ENCODE results near the gene SMTN. TPM values are rescaled to one million over a fixed set of nuclear protein-coding genes. Genes with fewer than 3 reads are reported as not detected.
A peak's percentile ranks its signal among the peaks of the same experiment; 100 is the strongest.

The SMTN gene
- total and polyA plus RNA-seq, 3 donors from 2014 or later = 31.6 to 52.5 (median 50.1) TPM

- Histone ChIP-seq H3K36me3 (ENCODE audit: low read depth, missing control alignments) (no peaks in the 10 kb centered on the region), H3K4me1 (peaks cover 31% of the 10 kb centered on the region), H3K4me3 (no peak overlapping the region), H3K27me3 (no peaks in the 10 kb centered on the region), H3K9me3 (no peaks in the 10 kb centered on the region), H3K27ac (no peak overlapping the region)
- WGBS, 2 donors = 92 to 94% methylated on average over 4 of the region's 4 CpGs
- intact Hi-C loops (cut with DNase I; ENCODE audit: low total_unique reads) = no loop called here
- DNase-seq = no peak
- TF ChIP-seq CTCF (IDR thresholded peaks at IDR 0.05) (no peak), POLR2A (IDR thresholded peaks at IDR 0.05) (no peak)
Measured at GRCh38 chr22:31048570-31048969, 32.5 kb upstream of the SMTN start.

- TF ChIP-seq POLR2A (IDR thresholded peaks at IDR 0.05) = no peak
- no peak for TF ChIP-seq CTCF (IDR thresholded peaks at IDR 0.05)
- H3K27me3 ChIP-seq = no peaks in the 10 kb centered on the region
- H3K4me3 ChIP-seq = no peak overlapping the region
- peaks cover 18% of the 10 kb centered on the region for H3K4me1 ChIP-seq
- DNase-seq = no peak
- no peak overlapping the region for H3K27ac ChIP-seq
- intact Hi-C loops (cut with DNase I; ENCODE audit: low total_unique reads) = no loop called here
- H3K36me3 ChIP-seq (ENCODE audit: low read depth, missing control alignments) = no peaks in the 10 kb centered on the region
- 53 to 57% methylated on average over 3 of the region's 3 CpGs for WGBS, 2 donors
- H3K9me3 ChIP-seq = no peaks in the 10 kb centered on the region
Measured at GRCh38 chr22:31049815-31050420, 31.2 kb upstream of the SMTN start.

- no peak for DNase-seq
- intact Hi-C loops (cut with DNase I; ENCODE audit: low total_unique reads) = no loop called here
- H3K27me3 ChIP-seq = no peaks in the 10 kb centered on the region
- no peak overlapping the region for H3K4me3 ChIP-seq
- TF ChIP-seq CTCF (IDR thresholded peaks at IDR 0.05) = no peak
- TF ChIP-seq POLR2A (IDR thresholded peaks at IDR 0.05) = no peak
- no peaks in the 10 kb centered on the region for H3K9me3 ChIP-seq
- 56 to 58% methylated on average over 5 of the region's 5 CpGs for WGBS, 2 donors
- H3K27ac ChIP-seq = peak overlapping the region in 1 of 2 donors; percentile 10
- no peaks in the 10 kb centered on the region for H3K36me3 ChIP-seq (ENCODE audit: low read depth, missing control alignments)
- peaks cover 5% of the 10 kb centered on the region for H3K4me1 ChIP-seq
Measured at GRCh38 chr22:31055117-31055634, 25.9 kb upstream of the SMTN start.

GRCh38 chr22:31055635-31056159 is 25.4 kb upstream of the SMTN start:
- DNase-seq = peak; percentile 69
- intact Hi-C loops (cut with DNase I; ENCODE audit: low total_unique reads) = no loop called here
- Histone ChIP-seq H3K36me3 (ENCODE audit: low read depth, missing control alignments) (no peaks in the 10 kb centered on the region), H3K27ac (peak overlapping the region in 1 of 2 donors; percentile 10), H3K4me3 (no peak overlapping the region), H3K9me3 (no peaks in the 10 kb centered on the region), H3K4me1 (peaks cover 5% of the 10 kb centered on the region), H3K27me3 (no peaks in the 10 kb centered on the region)
- TF ChIP-seq POLR2A (IDR thresholded peaks at IDR 0.05) (no peak), CTCF (IDR thresholded peaks at IDR 0.05) (no peak)
- 46 to 51% methylated on average over 6 to 12 of the region's 13 CpGs for WGBS, 2 donors

Measured in testis (tissue), 3 donors.